GM12878 (cell line): Measurements from ENCODE around the gene SSH3. TPM values are rescaled to one million over a fixed set of nuclear protein-coding genes. Genes with fewer than 3 reads are reported as not detected.

ENCODE experiments used
- EED ChIP-seq: sonication (generic); IDR thresholded peaks from 2 replicates; pipeline ENCODE4 v1.6.1; 2016; ENCODE audit warnings: antibody characterized with exemption, low read depth
- EGR1 ChIP-seq, 2 experiments: IDR thresholded peaks; 1 replicate in 1 of 2; 2 replicates in 1 of 2; pipeline ENCODE4 v1.6.1; 2011 to 2012; ENCODE audit warnings: low read depth in 2 of 2, low read length in 2 of 2, borderline replicate concordance in 1 of 2, mild to moderate bottlenecking in 1 of 2, moderate library complexity in 1 of 2
- ESRRA ChIP-seq: IDR thresholded peaks from 2 replicates; pipeline ENCODE4 v1.6.1; 2012; ENCODE audit warnings: mild to moderate bottlenecking, low read length, improper control_type of control experiment
- IKZF1 ChIP-seq: fragments of 450-650 bp; conservative IDR thresholded peaks from 2 replicates; pipeline ENCODE4 v1.6.1; 2017; ENCODE audit warnings: antibody characterized with exemption, mild to moderate bottlenecking
- POLR2A ChIP-seq: IDR thresholded peaks from 2 replicates; pipeline ENCODE4 v1.6.1; 2011; ENCODE audit warnings: low read depth, mild to moderate bottlenecking, low read length
- SP1 ChIP-seq: IDR thresholded peaks from one replicate; pipeline ENCODE4 v1.6.1; 2011; ENCODE audit warnings: low read depth, low read length
- SUZ12 ChIP-seq: fragments of 200-600 bp; sonication (generic); IDR thresholded peaks from one replicate; pipeline ENCODE4 v1.6.1; 2018; ENCODE audit warnings: antibody characterized with exemption, mild to moderate bottlenecking; ENCODE audit not compliant: unreplicated experiment
- polyA plus RNA-seq, 11 experiments: library from polyadenylated mRNA; depleted of rRNA in 4 of 11; unstranded in 6 of 11; stranded (reverse) in 5 of 11; fragments of >200 nt; fragmentation: Nextera tagmentation in 4 of 11; fragmentation: Illumina TruSeq in 1 of 11; extraction: Ambion mirVana in 4 of 11; extraction: Trizol in 1 of 11; gene quantifications; 1 replicate in 1 of 11; 2 replicates in 10 of 11; pipeline versions ENCODE4 v1.2.1 to v1.2.3, GENCODE V29; 2011 to 2016; ENCODE audit warnings: inconsistent platforms in 2 of 11, missing spikeins in 2 of 11, low read depth in 1 of 11
- total RNA-seq, 4 experiments: library from RNA; depleted of rRNA in 3 of 4; stranded (reverse); fragments of >200 nt in 3 of 4; fragmentation: Illumina TruSeq in 1 of 4; extraction: Trizol in 1 of 4; gene quantifications; 2 replicates each; pipeline versions ENCODE4 v1.2.1 to v1.2.3, GENCODE V29; 2013 to 2021
- TF ChIP-seq, protein P1 (sequence below): IDR thresholded peaks from 2 replicates; pipeline ENCODE4 v1.6.1; 2011; ENCODE audit warnings: borderline replicate concordance, low read depth, mild to moderate bottlenecking, moderate library complexity, low read length; ENCODE audit not compliant: insufficient read depth, poor library complexity, severe bottlenecking
- TF ChIP-seq, protein P2 (sequence below): IDR thresholded peaks from 2 replicates; pipeline ENCODE4 v1.6.1; 2012; ENCODE audit warnings: low read depth, low read length, improper control_type of control experiment
- TF ChIP-seq, protein P3 (sequence below): fragments of 450-650 bp; IDR thresholded peaks from 2 replicates; pipeline ENCODE4 v1.6.1; 2018; ENCODE audit warnings: mild to moderate bottlenecking, low read depth, moderate library complexity; ENCODE audit not compliant: partially characterized antibody
- TF ChIP-seq, protein P4 (sequence below): fragments of 150-350 bp; IDR thresholded peaks from 2 replicates; pipeline ENCODE4 v1.6.1; 2016; ENCODE audit warnings: low read depth, low read length

The SSH3 gene
- total and polyA plus RNA-seq, 10 of the 15 experiments (the other 5 are each of a cell fraction or from before 2014, with no cell fraction given) = 0.05 to 0.83 (median 0.28) TPM; not detected in 3

DNA sequence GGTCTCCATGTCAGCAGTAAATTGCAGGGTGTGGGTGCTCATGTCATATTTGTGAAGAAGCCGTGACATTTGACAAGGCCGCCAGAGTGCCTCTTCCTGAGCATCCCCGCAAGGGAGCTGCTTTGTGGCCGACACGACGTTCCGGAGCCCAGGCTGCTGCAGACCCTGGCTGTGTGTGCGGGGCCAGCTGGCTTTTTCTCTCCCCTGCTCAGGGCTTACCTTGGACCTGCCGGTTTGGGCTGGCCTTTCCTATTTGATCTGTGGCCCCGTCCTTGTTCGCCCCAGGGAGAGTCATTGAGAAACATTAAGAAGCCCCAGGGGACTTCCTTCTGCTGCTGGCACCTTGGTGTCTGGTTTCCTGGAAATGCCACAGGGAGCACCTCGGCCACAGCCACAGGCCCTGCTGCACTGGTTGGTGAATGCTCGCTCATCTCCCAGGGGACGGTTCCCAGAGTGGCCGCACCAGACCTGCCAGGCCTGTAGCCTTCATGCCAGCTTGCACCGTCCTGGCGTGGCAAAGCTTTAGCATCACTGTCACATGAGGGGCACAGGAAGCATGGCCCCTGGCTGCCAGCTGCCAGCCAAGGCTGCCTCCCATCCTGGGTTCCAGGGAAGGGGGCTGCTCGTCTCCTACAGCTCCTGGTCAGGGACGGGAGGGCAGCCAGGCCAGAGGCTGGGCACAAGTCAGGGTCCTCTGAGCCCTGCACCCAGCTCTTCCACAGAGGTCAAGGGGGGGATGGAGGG lies 31.6 kb upstream of the SSH3 start (continued):
- TF ChIP-seq, protein P1, sequence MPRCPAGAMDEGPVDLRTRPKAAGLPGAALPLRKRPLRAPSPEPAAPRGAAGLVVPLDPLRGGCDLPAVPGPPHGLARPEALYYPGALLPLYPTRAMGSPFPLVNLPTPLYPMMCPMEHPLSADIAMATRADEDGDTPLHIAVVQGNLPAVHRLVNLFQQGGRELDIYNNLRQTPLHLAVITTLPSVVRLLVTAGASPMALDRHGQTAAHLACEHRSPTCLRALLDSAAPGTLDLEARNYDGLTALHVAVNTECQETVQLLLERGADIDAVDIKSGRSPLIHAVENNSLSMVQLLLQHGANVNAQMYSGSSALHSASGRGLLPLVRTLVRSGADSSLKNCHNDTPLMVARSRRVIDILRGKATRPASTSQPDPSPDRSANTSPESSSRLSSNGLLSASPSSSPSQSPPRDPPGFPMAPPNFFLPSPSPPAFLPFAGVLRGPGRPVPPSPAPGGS = peak; percentile 24
- TF ChIP-seq, protein P2, sequence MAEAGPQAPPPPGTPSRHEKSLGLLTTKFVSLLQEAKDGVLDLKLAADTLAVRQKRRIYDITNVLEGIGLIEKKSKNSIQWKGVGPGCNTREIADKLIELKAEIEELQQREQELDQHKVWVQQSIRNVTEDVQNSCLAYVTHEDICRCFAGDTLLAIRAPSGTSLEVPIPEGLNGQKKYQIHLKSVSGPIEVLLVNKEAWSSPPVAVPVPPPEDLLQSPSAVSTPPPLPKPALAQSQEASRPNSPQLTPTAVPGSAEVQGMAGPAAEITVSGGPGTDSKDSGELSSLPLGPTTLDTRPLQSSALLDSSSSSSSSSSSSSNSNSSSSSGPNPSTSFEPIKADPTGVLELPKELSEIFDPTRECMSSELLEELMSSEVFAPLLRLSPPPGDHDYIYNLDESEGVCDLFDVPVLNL = no peak
- TF ChIP-seq IKZF1 = peak; percentile 61
- TF ChIP-seq SP1 = no peak
- TF ChIP-seq, protein P3, sequence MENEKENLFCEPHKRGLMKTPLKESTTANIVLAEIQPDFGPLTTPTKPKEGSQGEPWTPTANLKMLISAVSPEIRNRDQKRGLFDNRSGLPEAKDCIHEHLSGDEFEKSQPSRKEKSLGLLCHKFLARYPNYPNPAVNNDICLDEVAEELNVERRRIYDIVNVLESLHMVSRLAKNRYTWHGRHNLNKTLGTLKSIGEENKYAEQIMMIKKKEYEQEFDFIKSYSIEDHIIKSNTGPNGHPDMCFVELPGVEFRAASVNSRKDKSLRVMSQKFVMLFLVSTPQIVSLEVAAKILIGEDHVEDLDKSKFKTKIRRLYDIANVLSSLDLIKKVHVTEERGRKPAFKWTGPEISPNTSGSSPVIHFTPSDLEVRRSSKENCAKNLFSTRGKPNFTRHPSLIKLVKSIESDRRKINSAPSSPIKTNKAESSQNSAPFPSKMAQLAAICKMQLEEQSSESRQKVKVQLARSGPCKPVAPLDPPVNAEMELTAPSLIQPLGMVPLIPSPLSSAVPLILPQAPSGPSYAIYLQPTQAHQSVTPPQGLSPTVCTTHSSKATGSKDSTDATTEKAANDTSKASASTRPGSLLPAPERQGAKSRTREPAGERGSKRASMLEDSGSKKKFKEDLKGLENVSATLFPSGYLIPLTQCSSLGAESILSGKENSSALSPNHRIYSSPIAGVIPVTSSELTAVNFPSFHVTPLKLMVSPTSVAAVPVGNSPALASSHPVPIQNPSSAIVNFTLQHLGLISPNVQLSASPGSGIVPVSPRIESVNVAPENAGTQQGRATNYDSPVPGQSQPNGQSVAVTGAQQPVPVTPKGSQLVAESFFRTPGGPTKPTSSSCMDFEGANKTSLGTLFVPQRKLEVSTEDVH = no peak
- no peak for TF ChIP-seq ESRRA
- peak; percentile 62; the same call in 1 of the 2 replicates for TF ChIP-seq EED
- no peak for TF ChIP-seq SUZ12
- TF ChIP-seq EGR1 (IDR thresholded peaks at IDR 0.05; ENCODE audit: borderline replicate concordance in 1 of 2, low read depth in 2 of 2, low read length in 2 of 2) = no peak
- TF ChIP-seq, protein P4, sequence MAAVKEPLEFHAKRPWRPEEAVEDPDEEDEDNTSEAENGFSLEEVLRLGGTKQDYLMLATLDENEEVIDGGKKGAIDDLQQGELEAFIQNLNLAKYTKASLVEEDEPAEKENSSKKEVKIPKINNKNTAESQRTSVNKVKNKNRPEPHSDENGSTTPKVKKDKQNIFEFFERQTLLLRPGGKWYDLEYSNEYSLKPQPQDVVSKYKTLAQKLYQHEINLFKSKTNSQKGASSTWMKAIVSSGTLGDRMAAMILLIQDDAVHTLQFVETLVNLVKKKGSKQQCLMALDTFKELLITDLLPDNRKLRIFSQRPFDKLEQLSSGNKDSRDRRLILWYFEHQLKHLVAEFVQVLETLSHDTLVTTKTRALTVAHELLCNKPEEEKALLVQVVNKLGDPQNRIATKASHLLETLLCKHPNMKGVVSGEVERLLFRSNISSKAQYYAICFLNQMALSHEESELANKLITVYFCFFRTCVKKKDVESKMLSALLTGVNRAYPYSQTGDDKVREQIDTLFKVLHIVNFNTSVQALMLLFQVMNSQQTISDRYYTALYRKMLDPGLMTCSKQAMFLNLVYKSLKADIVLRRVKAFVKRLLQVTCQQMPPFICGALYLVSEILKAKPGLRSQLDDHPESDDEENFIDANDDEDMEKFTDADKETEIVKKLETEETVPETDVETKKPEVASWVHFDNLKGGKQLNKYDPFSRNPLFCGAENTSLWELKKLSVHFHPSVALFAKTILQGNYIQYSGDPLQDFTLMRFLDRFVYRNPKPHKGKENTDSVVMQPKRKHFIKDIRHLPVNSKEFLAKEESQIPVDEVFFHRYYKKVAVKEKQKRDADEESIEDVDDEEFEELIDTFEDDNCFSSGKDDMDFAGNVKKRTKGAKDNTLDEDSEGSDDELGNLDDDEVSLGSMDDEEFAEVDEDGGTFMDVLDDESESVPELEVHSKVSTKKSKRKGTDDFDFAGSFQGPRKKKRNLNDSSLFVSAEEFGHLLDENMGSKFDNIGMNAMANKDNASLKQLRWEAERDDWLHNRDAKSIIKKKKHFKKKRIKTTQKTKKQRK = no peak
- TF ChIP-seq POLR2A = 0 out of 2 replicates have a peak, but pooled peaks have one; percentile 24
